HG02678 (cell line): ENCODE measurements around the gene AUTS2.

Experiments
- ATAC-seq: cut with Tn5 transposase; IDR thresholded peaks from one replicate; pipeline ENCODE4 v1.9.1; 2021; ENCODE audit warnings: mild to moderate bottlenecking, moderate library complexity; ENCODE audit not compliant: unreplicated experiment

AUTS2 gene

GRCh38 chr7:69654381-69654780, 56.1 kb downstream of the AUTS2 start:
- no peak for ATAC-seq

- no peak for ATAC-seq
Measured at GRCh38 chr7:69654849-69655707, 56.8 kb downstream of the AUTS2 start.

GRCh38 chr7:69656077-69656476, 57.8 kb downstream of the AUTS2 start:
- no peak for ATAC-seq

GRCh38 chr7:69656890-69657289, 58.6 kb downstream of the AUTS2 start:
- ATAC-seq = no peak

GRCh38 chr7:69657331-69657730, 59.1 kb downstream of the AUTS2 start:
- ATAC-seq = no peak

GRCh38 chr7:69657985-69658384, 59.7 kb downstream of the AUTS2 start:
- no peak for ATAC-seq

GRCh38 chr7:69659983-69660382, 61.7 kb downstream of the AUTS2 start:
- no peak for ATAC-seq

- no peak for ATAC-seq
Measured at GRCh38 chr7:69661342-69661741, 63.1 kb downstream of the AUTS2 start.

GRCh38 chr7:69663911-69664832, 65.9 kb downstream of the AUTS2 start:
- peak; percentile 86 for ATAC-seq

GRCh38 chr7:69665369-69665768, 67.1 kb downstream of the AUTS2 start:
- ATAC-seq = no peak

GRCh38 chr7:69668339-69668870, 70.1 kb downstream of the AUTS2 start:
- ATAC-seq = no peak

- no peak for ATAC-seq
Measured at GRCh38 chr7:69670701-69671100, 72.4 kb downstream of the AUTS2 start.

- no peak for ATAC-seq
Measured at GRCh38 chr7:69673074-69673473, 74.8 kb downstream of the AUTS2 start.

- peak; percentile 86 for ATAC-seq
Measured at GRCh38 chr7:69674701-69675182, 76.5 kb downstream of the AUTS2 start.

GRCh38 chr7:69676247-69676646, 78.0 kb downstream of the AUTS2 start:
- ATAC-seq = no peak

GRCh38 chr7:69677054-69677852, 79.0 kb downstream of the AUTS2 start:
- ATAC-seq = no peak

- no peak for ATAC-seq
Measured at GRCh38 chr7:69677881-69678493, 79.7 kb downstream of the AUTS2 start.

- ATAC-seq = no peak
Measured at GRCh38 chr7:69678494-69679187, 80.4 kb downstream of the AUTS2 start.

GRCh38 chr7:69681181-69681580, 82.9 kb downstream of the AUTS2 start:
- no peak for ATAC-seq
